ENCODE measurements around the gene FARSA.

GRCh38 chr19:12880551-12881171, 52.9 kb downstream of the FARSA start:
- TF ChIP-seq REST (IDR thresholded peaks at IDR 0.05; ENCODE audit: insufficient read depth in 1 of 2, low read depth in 2 of 2, low read length in 2 of 2) = no peak
- no peak for TF ChIP-seq POLR2AphosphoS5 (IDR thresholded peaks at IDR 0.05; ENCODE audit: low read depth, low read length)
- no peak for TF ChIP-seq TAF1 (IDR thresholded peaks at IDR 0.05; ENCODE audit: borderline replicate concordance, insufficient read depth, low read length)
